Hepatocyte (in vitro differentiated cells): ENCODE measurements around the gene SORL1.

Source experiments
- CTCF ChIP-seq: fragments of 200-600 bp; sonication (generic); IDR thresholded peaks from 2 replicates; pipeline ENCODE4 v1.5.1; 2016; ENCODE audit warnings: antibody characterized with exemption, mild to moderate bottlenecking; ENCODE audit not compliant: poor library complexity
- EZH2phosphoT487 ChIP-seq: fragments of 200-600 bp; sonication (generic); IDR thresholded peaks from one replicate; pipeline ENCODE4 v1.6.1; 2018; ENCODE audit warnings: antibody characterized with exemption, mild to moderate bottlenecking, low read depth, moderate library complexity; ENCODE audit not compliant: unreplicated experiment, severe bottlenecking

- TF ChIP-seq EZH2phosphoT487: no peak
- no peak for TF ChIP-seq CTCF
Measured at GRCh38 chr11:121563900-121564822, 112.0 kb downstream of the SORL1 start.
